IMR-90 (cell line): ENCODE measurements around the gene SV2C. TPM values are rescaled to one million over a fixed set of nuclear protein-coding genes. Genes with fewer than 3 reads are reported as not detected.

ENCODE experiments used
- ATAC-seq: fragments of 200-7000 bp; cut with Tn5 transposase; 2 replicates; pipeline ENCODE4 v1.9.1; 2020; ENCODE audit warnings: low read depth, mild to moderate bottlenecking, moderate library complexity
- BruUV-seq: library from RNA; stranded (reverse); fragments of 400-500 nt; replicated peaks from 2 replicates; lab custom pipeline; 2021; lab: Mats Ljungman, UMichigan
- CTCF ChIA-PET: fragments of 300-600 bp; formaldehyde crosslinking; extraction: SDS; loops from one replicate; lab custom pipeline; 2021; ENCODE audit warnings: antibody characterized with exemption; lab: Yijun Ruan, JAX
- POLR2A ChIA-PET: fragments of 300-600 bp; sonication (Branson Sonifier 250); formaldehyde crosslinking; loops from one replicate; lab custom pipeline; 2022; ENCODE audit warnings: antibody characterized with exemption; ENCODE audit not compliant: unreplicated experiment; lab: Charles Lee
- DNase-seq: peaks from one replicate; pipeline ENCODE4 v3.0.0; 2013
- H2AFZ ChIP-seq: replicated peaks from 2 replicates; pipeline ENCODE3; 2013; ENCODE audit warnings: low read length, mild to moderate bottlenecking; ENCODE audit not compliant: poor library complexity
- H2AK5ac ChIP-seq: 2 replicates; pipeline ENCODE4 v1.6.1; 2013; ENCODE audit warnings: low read depth, low read length, inconsistent platforms
- H2AK9ac ChIP-seq: replicated peaks from 2 replicates; pipeline ENCODE3; 2013; ENCODE audit warnings: mild to moderate bottlenecking, low read depth, low read length, moderate library complexity; ENCODE audit not compliant: poor library complexity
- H2BK120ac ChIP-seq: 2 replicates; pipeline ENCODE4 v1.6.1; 2013; ENCODE audit warnings: low read depth, low read length, inconsistent platforms
- H2BK15ac ChIP-seq: 3 replicates; pipeline ENCODE4 v1.6.1; 2013; ENCODE audit warnings: low read depth, low read length, inconsistent platforms
- H2BK20ac ChIP-seq: 2 replicates; pipeline ENCODE4 v1.6.1; 2013; ENCODE audit warnings: low read depth, mild to moderate bottlenecking, inconsistent platforms, low read length, moderate library complexity
- H2BK5ac ChIP-seq: 2 replicates; pipeline ENCODE4 v1.6.1; 2013; ENCODE audit warnings: mild to moderate bottlenecking, low read depth, low read length, inconsistent platforms; ENCODE audit not compliant: poor library complexity, severe bottlenecking
- H3K14ac ChIP-seq: replicated peaks from 2 replicates; pipeline ENCODE4 v1.6.1; 2013; ENCODE audit warnings: low read depth, low read length, inconsistent platforms
- H3K18ac ChIP-seq: 2 replicates; pipeline ENCODE4 v1.6.1; 2013; ENCODE audit warnings: low read depth, low read length, control low read depth
- H3K23ac ChIP-seq: 2 replicates; pipeline ENCODE4 v1.6.1; 2013; ENCODE audit warnings: low read depth, low read length, inconsistent platforms
- H3K27ac ChIP-seq: 2 replicates; pipeline ENCODE4 v1.5.1; 2013; ENCODE audit warnings: mild to moderate bottlenecking, control low read depth, low read length; ENCODE audit not compliant: insufficient read depth
- H3K27me3 ChIP-seq: 2 replicates; pipeline ENCODE4 v1.6.1; 2013; ENCODE audit warnings: low read length; ENCODE audit not compliant: control insufficient read depth, insufficient read depth
- H3K36me3 ChIP-seq: 2 replicates; pipeline ENCODE4 v1.6.1; 2013; ENCODE audit warnings: low read length, mixed read lengths; ENCODE audit not compliant: control insufficient read depth, insufficient read depth
- H3K4ac ChIP-seq: 2 replicates; pipeline ENCODE4 v1.6.1; 2013; ENCODE audit warnings: low read depth, low read length, inconsistent platforms
- H3K4me1 ChIP-seq: 2 replicates; pipeline ENCODE4 v1.6.1; 2013; ENCODE audit warnings: low read length, mixed read lengths; ENCODE audit not compliant: control insufficient read depth, insufficient read depth
- H3K4me2 ChIP-seq: 2 replicates; pipeline ENCODE4 v1.6.1; 2013; ENCODE audit warnings: low read depth, mild to moderate bottlenecking, control low read depth, low read length, moderate library complexity
- H3K4me3 ChIP-seq: 2 replicates; pipeline ENCODE4 v1.5.1; 2013; ENCODE audit warnings: low read depth, mild to moderate bottlenecking, control low read depth, low read length, moderate library complexity; ENCODE audit not compliant: insufficient read depth
- H3K56ac ChIP-seq: 2 replicates; pipeline ENCODE4 v1.6.1; 2013; ENCODE audit warnings: low read length, inconsistent platforms; ENCODE audit not compliant: insufficient read depth; ENCODE audit errors: extremely low read depth
- H3K79me1 ChIP-seq, 2 experiments: 2 replicates each; pipeline ENCODE4 v1.6.1; 2013; ENCODE audit warnings: low read length in 2 of 2, inconsistent platforms in 1 of 2, low read depth in 1 of 2
- H3K9ac ChIP-seq: 2 replicates; pipeline ENCODE4 v1.6.1; 2013; ENCODE audit warnings: low read depth, low read length, control low read depth
- H3K9me1 ChIP-seq: 2 replicates; pipeline ENCODE4 v1.6.1; 2013; ENCODE audit warnings: low read length, inconsistent platforms; ENCODE audit not compliant: insufficient read depth
- H3K9me3 ChIP-seq: 2 replicates; pipeline ENCODE4 v1.6.1; 2013; ENCODE audit warnings: low read length; ENCODE audit not compliant: control insufficient read depth, insufficient read depth
- H4K20me1 ChIP-seq: 2 replicates; pipeline ENCODE4 v1.6.1; 2013; ENCODE audit warnings: low read length, inconsistent platforms; ENCODE audit not compliant: insufficient read depth
- H4K5ac ChIP-seq: 2 replicates; pipeline ENCODE4 v1.6.1; 2013; ENCODE audit warnings: mild to moderate bottlenecking, low read depth, low read length, control low read depth
- H4K8ac ChIP-seq, 2 experiments: 2 replicates each; pipeline ENCODE4 v1.6.1; 2013; ENCODE audit warnings: low read depth in 2 of 2, low read length in 2 of 2, control low read depth in 1 of 2, inconsistent platforms in 1 of 2
- H4K91ac ChIP-seq: 2 replicates; pipeline ENCODE4 v1.6.1; 2013; ENCODE audit warnings: low read depth, low read length, inconsistent platforms; ENCODE audit not compliant: insufficient read depth
- CTCF ChIP-seq: conservative IDR thresholded peaks from 2 replicates; pipeline ENCODE4 v1.5.1; 2012; ENCODE audit warnings: mild to moderate bottlenecking, low read depth, low read length, improper control_type of control experiment
- FOS ChIP-seq: fragments of 150-350 bp; IDR thresholded peaks from 2 replicates; pipeline ENCODE4 v1.6.1; 2016; ENCODE audit warnings: low read depth, low read length
- MAZ ChIP-seq: IDR thresholded peaks from 2 replicates; pipeline ENCODE4 v1.6.1; 2012; ENCODE audit warnings: low read depth, mild to moderate bottlenecking, low read length, improper control_type of control experiment, moderate library complexity, borderline replicate concordance
- NFE2L2 ChIP-seq: fragments of 150-350 bp; IDR thresholded peaks from 2 replicates; pipeline ENCODE4 v1.6.1; 2016; ENCODE audit warnings: low read depth, mild to moderate bottlenecking, low read length
- POLR2A ChIP-seq: IDR thresholded peaks from 2 replicates; pipeline ENCODE4 v1.6.1; 2012; ENCODE audit warnings: mild to moderate bottlenecking, low read depth, low read length
- SMC3 ChIP-seq: fragments of 150-350 bp; IDR thresholded peaks from 2 replicates; pipeline ENCODE4 v1.6.1; 2016; ENCODE audit warnings: low read depth, mild to moderate bottlenecking, antibody characterized with exemption, low read length, moderate library complexity
- USF2 ChIP-seq: fragments of 150-350 bp; IDR thresholded peaks from 2 replicates; pipeline ENCODE4 v1.6.1; 2017; ENCODE audit warnings: mild to moderate bottlenecking, antibody characterized with exemption, low read length, low read depth
- WGBS, 2 experiments: methylation state at CpG; one replicate each; pipeline versions ENCODE4 v1.1.5 to v1.1.7; 2013; ENCODE audit warnings: missing lambda C conversion rate in 2 of 2; ENCODE audit not compliant: insufficient read length in 1 of 2; ENCODE audit errors: extremely low coverage in 2 of 2; 5-methylcytosine and 5-hydroxymethylcytosine counted together
- dilution Hi-C: fragments of 300-500 bp; cut with HindIII; formaldehyde crosslinking; loops from one replicate; pipeline ENCODE4 v1.14.3; 2018; ENCODE audit warnings: low sequenced_read_pairs; ENCODE audit not compliant: unreplicated experiment
- in situ Hi-C: fragments of 300-500 bp; cut with MboI; formaldehyde crosslinking; loops from 3 replicates; pipeline ENCODE4 v1.14.3; 2019; ENCODE audit warnings: low sequenced_read_pairs, inconsistent platforms, mixed read lengths
- intact Hi-C: fragments of 100-400 bp; cut with micrococcal nuclease; formaldehyde crosslinking; loops from 2 replicates; pipeline ENCODE4 v1.10.0; 2022
- polyA plus RNA-seq, 3 experiments: library from polyadenylated mRNA; depleted of rRNA; stranded (reverse); fragments of >200 nt; gene quantifications; 2 replicates each; pipeline ENCODE4 v1.2.3, GENCODE V29; 2012; ENCODE audit warnings: low replicate concordance in 1 of 3
- total RNA-seq: library from RNA; depleted of rRNA; stranded (reverse); fragments of >200 nt; gene quantifications from 2 replicates; pipeline ENCODE4 v1.2.3, GENCODE V29; 2012

The SV2C gene
- total and polyA plus RNA-seq, 2 of the 4 experiments (the other 2 are of a cell fraction), result not detected

GRCh38 chr5:76152700-76153099 is 69.5 kb downstream of the SV2C start:
- no peak for TF ChIP-seq NFE2L2
- TF ChIP-seq SMC3, result no peak
- no peak for TF ChIP-seq FOS
- no peak for TF ChIP-seq MAZ
- no peak for TF ChIP-seq POLR2A
- TF ChIP-seq CTCF, result no peak
- TF ChIP-seq USF2, result no peak

More at GRCh38 chr5:76152700-76153099, 69.5 kb downstream of the SV2C start:
- BruUV-seq, result no TSS peak
- H3K9me1 ChIP-seq, result no peaks in the 10 kb centered on the region
- H3K23ac ChIP-seq, result no peak overlapping the region
- H2BK15ac ChIP-seq, result no peak overlapping the region
- no peak overlapping the region for H3K4ac ChIP-seq
- H3K56ac ChIP-seq, result no peak overlapping the region
- dilution Hi-C loops, result no loop called here
- H2AK9ac ChIP-seq, result no peak overlapping the region
- H3K4me2 ChIP-seq, result no peak overlapping the region
- H4K5ac ChIP-seq, result no peak overlapping the region
- no CpG with 5 or more reads among the region's 1 CpG for WGBS, 2 experiments
- H3K9ac ChIP-seq, result no peak overlapping the region
- no peaks in the 10 kb centered on the region for H4K20me1 ChIP-seq
- no peak overlapping the region for H4K91ac ChIP-seq
- CTCF ChIA-PET, result interaction anchor here (0.6 kb wide), 1 partner anchor 13 kb away, joined by 6 read pairs; no protein-coding TSS in a partner anchor
- ATAC-seq (no peak), DNase-seq (no peak)
- H2AFZ ChIP-seq, result no peak overlapping the region
- in situ Hi-C loops, result no loop called here
- no peak overlapping the region for H2AK5ac ChIP-seq
- no peak overlapping the region for H4K8ac ChIP-seq
- H3K27ac ChIP-seq, result no peak overlapping the region
- no peak overlapping the region for H2BK5ac ChIP-seq
- H2BK20ac ChIP-seq, result no peak overlapping the region
- H2BK120ac ChIP-seq, result no peak overlapping the region
- no peaks in the 10 kb centered on the region for H3K9me3 ChIP-seq
- no peaks in the 10 kb centered on the region for H3K4me1 ChIP-seq
- H3K14ac ChIP-seq, result no peak overlapping the region
- no peaks in the 10 kb centered on the region for H3K79me1 ChIP-seq
- intact Hi-C loops, result no loop called here
- no peak overlapping the region for H3K18ac ChIP-seq
- H3K36me3 ChIP-seq, result no peaks in the 10 kb centered on the region
- POLR2A ChIA-PET, result no interaction called here
- no peaks in the 10 kb centered on the region for H3K27me3 ChIP-seq
- no peak overlapping the region for H3K4me3 ChIP-seq
